NCI-H146 (cell line): ENCODE measurements around the gene OTULIN.

ENCODE experiments used
- DNase-seq: peaks from one replicate; lab custom pipeline; 2025; lab: John Stamatoyannopoulos, UW

OTULIN gene

GRCh38 chr5:14741801-14742440 is 77.4 kb downstream of the OTULIN start:
- peak; percentile 81 for DNase-seq

GRCh38 chr5:14742498-14742897 is 78.0 kb downstream of the OTULIN start:
- peak; percentile 96 for DNase-seq

- DNase-seq: no peak
Observed at GRCh38 chr5:14743601-14744295, 79.2 kb downstream of the OTULIN start.

GRCh38 chr5:14744296-14745187 is 80.0 kb downstream of the OTULIN start:
- DNase-seq: no peak

GRCh38 chr5:14745188-14745563 is 80.7 kb downstream of the OTULIN start:
- no peak for DNase-seq

GRCh38 chr5:14745753-14746152 is 81.2 kb downstream of the OTULIN start:
- no peak for DNase-seq

GRCh38 chr5:14748180-14748900 is 83.8 kb downstream of the OTULIN start:
- DNase-seq: no peak
